ENCODE data around the gene VTCN1. TPM values are rescaled to one million over a fixed set of nuclear protein-coding genes. Genes with fewer than 3 reads are reported as not detected.

The VTCN1 gene
- polyA plus RNA-seq, 6 donors from 2014 or later = not detected

DNA sequence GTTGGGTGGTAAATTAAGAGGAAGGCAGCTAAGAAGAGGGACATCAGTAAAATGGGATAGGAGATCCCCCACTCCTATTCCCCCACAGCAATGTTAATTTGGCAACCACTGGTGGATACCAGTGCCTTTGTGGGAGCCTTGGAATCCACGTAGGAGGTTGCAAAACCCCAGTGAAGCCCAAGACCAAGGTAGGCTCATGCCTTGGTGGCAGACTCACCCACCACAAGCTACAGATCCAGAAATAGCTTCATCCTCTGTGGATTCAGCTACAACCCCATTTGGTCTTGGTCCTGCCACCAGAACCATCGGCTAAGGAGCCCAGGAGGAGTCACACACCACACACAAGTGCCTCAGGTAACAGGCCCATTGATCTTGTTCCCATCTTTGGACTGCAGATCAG lies 21.0 kb downstream of the VTCN1 start:
- ATAC-seq (ENCODE audit: low read depth in 2 of 2) (no peak), DNase-seq (no peak)
- peaks cover 10 to 31% (median 16%) of the 10 kb centered on the region in 7 donors for H3K9me3 Mint-ChIP-seq
- no peak overlapping the region for H3K4me3 Mint-ChIP-seq
- peaks cover 0 to 8% of the 10 kb centered on the region in 2 donors for H3K36me3 Mint-ChIP-seq
- H3K27ac Mint-ChIP-seq = no peak overlapping the region
- peaks cover 17 to 34% (median 25%) of the 10 kb centered on the region in 3 donors for H3K27me3 Mint-ChIP-seq
- peaks cover 0 to 6% (median 2%) of the 10 kb centered on the region in 3 donors for H3K4me1 Mint-ChIP-seq

GRCh38 chr1:117188816-117189437 lies 21.8 kb downstream of the VTCN1 start:
- no peak overlapping the region for H3K4me3 Mint-ChIP-seq
- H3K36me3 Mint-ChIP-seq = peaks cover 0 to 8% of the 10 kb centered on the region in 2 donors
- ATAC-seq (ENCODE audit: low read depth in 2 of 2) (no peak), DNase-seq (no peak)
- H3K9me3 Mint-ChIP-seq = peaks cover 10 to 29% (median 16%) of the 10 kb centered on the region in 7 donors
- H3K4me1 Mint-ChIP-seq = peaks cover 0 to 6% (median 2%) of the 10 kb centered on the region in 3 donors
- H3K27ac Mint-ChIP-seq = no peak overlapping the region
- peaks cover 17 to 34% (median 25%) of the 10 kb centered on the region in 3 donors for H3K27me3 Mint-ChIP-seq

DNA sequence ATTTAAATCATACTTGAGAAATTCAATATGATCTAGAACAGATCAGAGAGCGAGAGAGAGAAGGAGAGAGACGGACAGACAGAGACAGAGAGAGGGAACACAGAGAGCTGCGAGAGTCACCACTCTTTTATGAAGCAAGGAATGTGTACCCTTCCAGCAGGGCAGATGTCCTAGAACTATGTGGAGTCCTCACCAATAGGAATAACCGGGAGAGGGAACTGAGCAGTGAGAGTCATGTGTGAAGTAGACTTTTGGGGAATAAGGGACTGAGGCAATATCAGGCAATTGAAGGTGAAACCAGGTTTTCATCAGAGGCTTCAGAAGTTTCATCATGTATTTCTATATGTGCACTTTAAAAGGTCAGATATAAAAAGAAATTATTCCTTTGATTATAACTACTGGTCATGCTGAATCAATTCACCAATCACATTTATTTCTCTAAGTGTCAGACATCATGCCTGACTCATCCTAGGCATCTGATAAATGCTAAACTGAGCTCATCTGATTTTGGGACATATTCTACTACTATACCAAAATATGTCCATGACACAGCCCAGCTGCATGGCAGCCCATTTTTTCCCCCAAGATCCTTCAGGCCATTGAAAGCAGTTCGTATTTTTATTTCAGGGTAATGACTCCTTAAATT lies 22.4 kb downstream of the VTCN1 start:
- Mint-ChIP-seq H3K27me3 (peaks cover 17 to 34% (median 25%) of the 10 kb centered on the region in 3 donors), H3K27ac (no peak overlapping the region), H3K36me3 (peaks cover 0 to 8% of the 10 kb centered on the region in 2 donors), H3K4me3 (no peak overlapping the region), H3K9me3 (peaks cover 10 to 23% (median 14%) of the 10 kb centered on the region in 7 donors), H3K4me1 (peaks cover 0 to 6% (median 2%) of the 10 kb centered on the region in 3 donors)
- DNase-seq (no peak), ATAC-seq (ENCODE audit: low read depth in 2 of 2) (no peak)

GRCh38 chr1:117183112-117183511 lies 27.6 kb downstream of the VTCN1 start:
- H3K27ac Mint-ChIP-seq = no peak overlapping the region

GRCh38 chr1:117182319-117182718 lies 28.4 kb downstream of the VTCN1 start:
- Mint-ChIP-seq H3K27me3 (peaks cover 10 to 15% (median 11%) of the 10 kb centered on the region in 3 donors), H3K27ac (no peak overlapping the region), H3K9me3 (peaks cover 0 to 5% (median 0%) of the 10 kb centered on the region in 7 donors), H3K4me3 (no peak overlapping the region), H3K4me1 (no peaks in the 10 kb centered on the region), H3K36me3 (no peaks in the 10 kb centered on the region)
- ATAC-seq (ENCODE audit: low read depth in 2 of 2) (no peak), DNase-seq (no peak)

More at GRCh38 chr1:117183112-117183511, 27.6 kb downstream of the VTCN1 start:
- H3K9me3 Mint-ChIP-seq = peaks cover 0 to 5% (median 0%) of the 10 kb centered on the region in 7 donors
- no peaks in the 10 kb centered on the region for H3K4me1 Mint-ChIP-seq
- no peaks in the 10 kb centered on the region for H3K36me3 Mint-ChIP-seq
- peaks cover 13 to 20% (median 14%) of the 10 kb centered on the region in 3 donors for H3K27me3 Mint-ChIP-seq
- no peak overlapping the region for H3K4me3 Mint-ChIP-seq
- no peak for ATAC-seq (ENCODE audit: low read depth in 2 of 2)
- DNase-seq = no peak

DNA sequence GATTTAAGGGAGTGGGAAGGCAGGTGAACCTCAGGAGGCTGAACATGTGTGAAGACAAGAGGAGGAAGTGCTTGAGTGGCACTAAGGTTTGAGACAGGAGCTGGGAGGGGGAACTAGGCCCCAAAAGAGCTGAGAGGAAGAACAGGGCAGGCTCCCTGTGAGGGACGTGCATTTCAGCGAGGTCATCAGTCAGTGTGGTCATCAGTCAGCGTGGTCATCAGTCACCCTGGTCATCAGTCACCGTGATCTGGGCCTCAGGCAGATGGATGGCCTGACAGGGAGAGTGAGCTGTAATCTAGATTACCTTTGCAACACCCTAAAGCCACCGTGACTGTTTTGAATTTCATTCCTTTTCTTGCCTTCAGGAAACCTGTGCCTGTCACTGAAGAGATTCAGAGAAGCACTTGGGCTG lies 29.1 kb downstream of the VTCN1 start:
- DNase-seq (no peak), ATAC-seq (ENCODE audit: low read depth in 2 of 2) (no peak)

DNA sequence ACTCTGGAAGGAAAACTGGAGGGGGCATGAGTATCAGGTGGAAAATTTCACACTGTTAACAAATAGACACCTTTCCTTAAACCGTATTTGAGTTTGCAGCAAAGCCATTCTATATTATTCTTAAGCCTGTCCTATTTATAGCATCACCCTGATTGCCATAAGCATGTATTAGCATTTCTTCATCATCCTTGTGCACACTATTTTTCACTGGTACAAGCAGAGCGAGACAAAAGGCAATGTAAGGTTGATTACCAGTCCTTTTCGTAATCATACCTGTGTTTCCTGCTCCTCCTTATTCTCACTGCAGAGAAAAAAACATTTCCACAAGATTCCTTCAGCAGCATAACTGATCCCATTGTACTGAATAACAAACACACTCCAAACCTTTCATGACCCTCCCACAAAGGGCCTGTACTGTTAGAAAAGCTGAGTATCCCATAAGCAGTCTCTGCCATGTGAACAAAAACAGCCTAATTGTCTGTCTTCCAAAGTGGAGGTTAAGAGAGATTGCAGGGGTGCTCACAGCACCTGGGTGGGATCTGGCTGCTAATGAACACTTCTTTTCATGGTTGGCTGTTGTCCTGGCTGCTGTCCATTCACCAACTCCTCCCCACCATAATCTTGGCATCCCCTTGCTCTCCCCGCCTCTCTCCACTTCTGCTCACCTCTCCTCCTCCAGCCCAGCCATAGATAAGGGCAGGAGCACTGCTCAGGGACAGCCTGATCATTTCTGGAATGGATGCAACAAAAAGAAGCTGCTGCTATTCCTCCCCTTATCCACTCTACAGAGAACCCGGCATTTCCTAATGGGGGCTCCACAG lies 30.4 kb downstream of the VTCN1 start:
- no peaks in the 10 kb centered on the region for H3K4me1 Mint-ChIP-seq
- no peak for DNase-seq
- no peaks in the 10 kb centered on the region for H3K9me3 Mint-ChIP-seq
- ATAC-seq (ENCODE audit: low read depth in 2 of 2) = no peak
- H3K27ac Mint-ChIP-seq = peak overlapping the region in 1 of 6 donors; percentile 4
- no peaks in the 10 kb centered on the region for H3K36me3 Mint-ChIP-seq
- no peak overlapping the region for H3K4me3 Mint-ChIP-seq
- peaks cover 1 to 4% (median 2%) of the 10 kb centered on the region in 3 donors for H3K27me3 Mint-ChIP-seq

More for the DNA sequence above, 29.1 kb downstream of the VTCN1 start:
- Mint-ChIP-seq H3K9me3 (peaks cover 0 to 5% (median 0%) of the 10 kb centered on the region in 7 donors), H3K27me3 (peaks cover 10 to 14% (median 14%) of the 10 kb centered on the region in 3 donors), H3K4me1 (no peaks in the 10 kb centered on the region), H3K36me3 (no peaks in the 10 kb centered on the region), H3K27ac (peak overlapping the region in 1 of 6 donors; percentile 30), H3K4me3 (no peak overlapping the region)

GRCh38 chr1:117179471-117179870 lies 31.3 kb downstream of the VTCN1 start:
- DNase-seq (no peak), ATAC-seq (ENCODE audit: low read depth in 2 of 2) (no peak)
- no peaks in the 10 kb centered on the region for H3K36me3 Mint-ChIP-seq
- H3K9me3 Mint-ChIP-seq = no peaks in the 10 kb centered on the region
- no peaks in the 10 kb centered on the region for H3K4me1 Mint-ChIP-seq
- peaks cover 0 to 4% (median 0%) of the 10 kb centered on the region in 3 donors for H3K27me3 Mint-ChIP-seq
- no peak overlapping the region for H3K4me3 Mint-ChIP-seq
- H3K27ac Mint-ChIP-seq = no peak overlapping the region

DNA sequence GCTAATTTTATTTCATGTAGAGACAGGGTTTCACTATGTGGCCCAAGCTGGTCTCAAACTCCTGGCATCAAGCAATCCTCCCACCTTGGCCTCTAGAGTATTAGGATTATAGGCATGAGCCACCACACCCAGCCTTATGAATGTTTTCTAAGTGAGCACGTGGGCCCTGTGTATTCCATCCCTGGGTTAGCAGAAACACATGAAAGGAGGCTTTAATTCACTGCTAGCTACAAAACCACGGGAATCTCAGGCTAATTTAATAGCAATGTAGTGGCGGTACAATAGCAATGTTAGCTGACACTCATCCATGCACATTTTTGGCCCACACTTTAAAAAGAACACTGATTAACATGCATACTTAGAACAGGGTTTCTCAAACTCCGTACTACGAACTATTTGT lies 32.0 kb downstream of the VTCN1 start:
- Mint-ChIP-seq H3K4me3 (no peak overlapping the region), H3K36me3 (no peaks in the 10 kb centered on the region), H3K27ac (no peak overlapping the region), H3K27me3 (peaks cover 0 to 4% (median 0%) of the 10 kb centered on the region in 3 donors), H3K9me3 (no peaks in the 10 kb centered on the region), H3K4me1 (no peaks in the 10 kb centered on the region)
- no peak for ATAC-seq (ENCODE audit: low read depth in 2 of 2)
- no peak for DNase-seq

- ATAC-seq (ENCODE audit: low read depth in 2 of 2) = no peak
- no peaks in the 10 kb centered on the region for H3K4me1 Mint-ChIP-seq
- H3K27ac Mint-ChIP-seq = peak overlapping the region in 1 of 6 donors; percentile 14
- H3K36me3 Mint-ChIP-seq = no peaks in the 10 kb centered on the region
- H3K27me3 Mint-ChIP-seq = peaks cover 0 to 4% (median 0%) of the 10 kb centered on the region in 3 donors
- DNase-seq = no peak
- no peak overlapping the region for H3K4me3 Mint-ChIP-seq
- H3K9me3 Mint-ChIP-seq = no peaks in the 10 kb centered on the region
Measured at GRCh38 chr1:117177376-117177775, 33.4 kb downstream of the VTCN1 start.

GRCh38 chr1:117176579-117176978 lies 34.1 kb downstream of the VTCN1 start:
- no peak overlapping the region for H3K27ac Mint-ChIP-seq
- peaks cover 0 to 4% (median 0%) of the 10 kb centered on the region in 3 donors for H3K27me3 Mint-ChIP-seq
- DNase-seq = no peak
- H3K4me1 Mint-ChIP-seq = no peaks in the 10 kb centered on the region
- H3K9me3 Mint-ChIP-seq = no peaks in the 10 kb centered on the region
- no peaks in the 10 kb centered on the region for H3K36me3 Mint-ChIP-seq
- no peak for ATAC-seq (ENCODE audit: low read depth in 2 of 2)
- H3K4me3 Mint-ChIP-seq = no peak overlapping the region

DNA sequence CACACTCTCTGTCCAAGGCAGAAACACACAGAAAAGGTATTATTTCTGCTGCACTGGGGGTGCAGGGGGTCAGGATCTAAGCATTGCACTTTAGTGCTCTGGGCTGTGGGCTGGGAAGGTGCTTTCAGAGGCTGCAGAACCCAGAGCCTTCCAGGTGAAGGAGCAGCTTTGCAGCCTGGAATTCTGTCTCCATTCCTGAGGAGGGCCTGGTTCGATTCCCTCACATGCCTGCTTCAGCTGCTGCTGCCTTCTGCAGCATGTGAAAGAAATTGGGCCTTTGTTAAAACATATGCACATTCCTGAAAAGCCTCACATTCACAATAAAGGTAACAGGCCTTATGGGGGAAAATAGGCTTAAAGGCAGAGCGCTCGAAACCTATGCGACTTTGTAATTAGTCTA lies 35.9 kb downstream of the VTCN1 start:
- H3K36me3 Mint-ChIP-seq = no peaks in the 10 kb centered on the region
- H3K4me1 Mint-ChIP-seq = no peaks in the 10 kb centered on the region
- H3K4me3 Mint-ChIP-seq = no peak overlapping the region
- no peak overlapping the region for H3K27ac Mint-ChIP-seq
- peaks cover 0 to 4% (median 0%) of the 10 kb centered on the region in 3 donors for H3K27me3 Mint-ChIP-seq
- DNase-seq (no peak), ATAC-seq (ENCODE audit: low read depth in 2 of 2) (no peak)
- peaks cover 0 to 2% (median 0%) of the 10 kb centered on the region in 7 donors for H3K9me3 Mint-ChIP-seq

DNA sequence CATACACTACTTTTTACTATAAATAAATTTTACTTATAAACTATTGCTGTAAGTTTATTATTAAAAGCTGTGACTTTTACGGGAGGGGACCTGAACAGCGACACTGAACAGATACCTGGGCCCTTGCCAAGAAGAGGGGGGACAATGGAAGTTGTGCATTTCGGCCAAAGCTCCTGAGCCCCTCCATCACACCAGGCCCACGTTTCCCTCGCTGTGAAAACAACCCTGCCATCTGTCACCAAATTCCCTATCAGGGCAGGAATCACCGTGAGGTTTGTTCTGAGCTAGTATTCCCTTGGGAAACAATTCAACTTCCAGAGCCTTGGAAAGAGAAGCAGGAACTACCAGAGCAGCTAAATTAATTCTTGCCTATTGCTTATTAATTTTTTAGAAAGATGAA lies 37.0 kb downstream of the VTCN1 start:
- Mint-ChIP-seq H3K9me3 (peaks cover 0 to 2% (median 0%) of the 10 kb centered on the region in 7 donors), H3K27me3 (peaks cover 0 to 4% (median 0%) of the 10 kb centered on the region in 3 donors), H3K4me3 (no peak overlapping the region), H3K36me3 (no peaks in the 10 kb centered on the region), H3K27ac (no peak overlapping the region), H3K4me1 (no peaks in the 10 kb centered on the region)
- ATAC-seq (ENCODE audit: low read depth in 2 of 2) = no peak
- no peak for DNase-seq

All from naive B cell (primary cell).